Testis (tissue), 2 donors: ENCODE data around the gene PIEZO2.

ENCODE experiments used
- CTCF ChIP-seq, 3 experiments: fragments of 450-650 bp in 2 of 3; fragments of 200-600 bp in 1 of 3; sonication (generic) in 1 of 3; IDR thresholded peaks; one replicate each; pipeline ENCODE4 v1.5.1; 2016 to 2019; ENCODE audit warnings: antibody characterized with exemption in 3 of 3, mild to moderate bottlenecking in 2 of 3, moderate library complexity in 1 of 3
- POLR2A ChIP-seq: fragments of 450-650 bp; IDR thresholded peaks from one replicate; pipeline ENCODE4 v1.6.1; 2017; ENCODE audit warnings: antibody characterized with exemption, mild to moderate bottlenecking, moderate library complexity

- TF ChIP-seq CTCF (IDR thresholded peaks at IDR 0.05) (no peak), POLR2A (no peak)
Measured at GRCh38 chr18:10669441-10670100, 479.8 kb downstream of the PIEZO2 start.
